Endothelial cell of umbilical vein (primary cell): Measurements from ENCODE around the gene SZT2. TPM values are rescaled to one million over a fixed set of nuclear protein-coding genes. Genes with fewer than 3 reads are reported as not detected.

Experiments used
- BruUV-seq: library from RNA; stranded (reverse); fragments of 400-500 nt; replicated peaks from 2 replicates; lab custom pipeline; 2021; lab: Mats Ljungman, UMichigan
- CTCF ChIA-PET: fragments of 300-600, 350-600 bp; sonication (Branson Sonifier 250); formaldehyde crosslinking; loops from one replicate; lab custom pipeline; 2021; ENCODE audit warnings: antibody characterized with exemption, inconsistent platforms; lab: Charles Lee
- POLR2A ChIA-PET: fragments of 300-600, 350-600 bp; sonication (Branson Sonifier 250); formaldehyde crosslinking; loops from one replicate; lab custom pipeline; 2021; ENCODE audit warnings: antibody characterized with exemption, inconsistent platforms; lab: Charles Lee
- DNase-seq: peaks from one replicate; pipeline ENCODE4 v3.0.0-alpha.2; 2011; ENCODE audit warnings: low read depth, low spot score
- FAIRE-seq: peaks from 2 replicates; lab custom pipeline; 2011; peaks lifted over from hg19 to GRCh38; lab: Jason Lieb, UNC
- H2AFZ ChIP-seq: 2 replicates; pipeline ENCODE4 v1.6.0; 2012; ENCODE audit warnings: low read depth, low read length, control low read depth, inconsistent platforms
- H3K27ac ChIP-seq: 2 replicates; pipeline ENCODE4 v1.5.1; 2011; ENCODE audit warnings: low read depth, mild to moderate bottlenecking, control low read depth, low read length, moderate library complexity; ENCODE audit not compliant: insufficient read depth
- H3K27me3 ChIP-seq, 2 experiments: 2 replicates each; pipeline versions ENCODE4 v1.6.0 to v1.6.1; 2011; ENCODE audit warnings: low read length in 2 of 2, mixed read lengths in 1 of 2; ENCODE audit not compliant: control insufficient read depth in 2 of 2, insufficient read depth in 2 of 2
- H3K36me3 ChIP-seq, 2 experiments: 2 replicates in 1 of 2; 3 replicates in 1 of 2; pipeline ENCODE4 v1.5.1; 2011; ENCODE audit warnings: low read length in 2 of 2, mild to moderate bottlenecking in 1 of 2, moderate library complexity in 1 of 2; ENCODE audit not compliant: control insufficient read depth in 2 of 2, insufficient read depth in 2 of 2; ENCODE audit errors: extremely low read depth in 1 of 2
- H3K4me1 ChIP-seq: 3 replicates; pipeline ENCODE4 v1.5.1; 2011; ENCODE audit warnings: mild to moderate bottlenecking, low read length; ENCODE audit not compliant: control insufficient read depth, insufficient read depth; ENCODE audit errors: extremely low read depth
- H3K4me2 ChIP-seq: 2 replicates; pipeline ENCODE4 v1.6.1; 2011; ENCODE audit warnings: low read length, control low read depth, mixed read lengths; ENCODE audit not compliant: insufficient read depth
- H3K4me3 ChIP-seq, 3 experiments: fragments of 200-600 bp in 1 of 3; sonication (generic), shearing (Covaris generic) in 1 of 3; replicated peaks in 1 of 3; 2 replicates each; pipeline ENCODE4 v1.5.1; 2011 to 2016; ENCODE audit warnings: control low read depth in 3 of 3, low read length in 3 of 3, mild to moderate bottlenecking in 2 of 3, inconsistent platforms in 1 of 3, low read depth in 1 of 3, moderate library complexity in 1 of 3; ENCODE audit not compliant: insufficient read depth in 1 of 3
- H3K79me2 ChIP-seq: 2 replicates; pipeline ENCODE4 v1.6.0; 2012; ENCODE audit warnings: low read length, inconsistent platforms; ENCODE audit not compliant: control insufficient read depth, insufficient read depth
- H3K9ac ChIP-seq: replicated peaks from 2 replicates; pipeline ENCODE3; 2011; ENCODE audit warnings: low read length, control low read depth; ENCODE audit not compliant: insufficient read depth; ENCODE audit errors: extremely low read depth
- H3K9me1 ChIP-seq: replicated peaks from 3 replicates; pipeline ENCODE4 v1.6.0; 2011; ENCODE audit warnings: mild to moderate bottlenecking, low read length; ENCODE audit not compliant: control insufficient read depth, insufficient read depth; ENCODE audit errors: extremely low read depth
- H3K9me3 ChIP-seq: replicated peaks from 2 replicates; pipeline ENCODE4 v1.5.1; 2012; ENCODE audit warnings: low read length, inconsistent platforms; ENCODE audit not compliant: control insufficient read depth, insufficient read depth
- H4K20me1 ChIP-seq: replicated peaks from 2 replicates; pipeline ENCODE3; 2011; ENCODE audit warnings: mild to moderate bottlenecking, low read length; ENCODE audit not compliant: control insufficient read depth, insufficient read depth; ENCODE audit errors: extremely low read depth
- CTCF ChIP-seq, 2 donors: IDR thresholded peaks; 1 replicate in 1 of 2; 2 replicates in 1 of 2; pipeline ENCODE4 v1.5.1; 2011; ENCODE audit warnings: low read length in 2 of 2, mild to moderate bottlenecking in 2 of 2, moderate library complexity in 2 of 2, control low read depth in 1 of 2, inconsistent platforms in 1 of 2, low read depth in 1 of 2; ENCODE audit not compliant: insufficient read depth in 1 of 2; ENCODE audit errors: extremely low read depth in 1 of 2
- EZH2 ChIP-seq: IDR thresholded peaks from 2 replicates; pipeline ENCODE4 v1.6.1; 2012; ENCODE audit warnings: borderline replicate concordance, low read depth, mild to moderate bottlenecking, moderate library complexity, low read length, inconsistent platforms; ENCODE audit not compliant: severe bottlenecking
- FOS ChIP-seq: IDR thresholded peaks from 2 replicates; pipeline ENCODE4 v1.6.1; 2011; ENCODE audit warnings: mild to moderate bottlenecking, low read length, moderate library complexity, borderline replicate concordance; ENCODE audit not compliant: insufficient read depth
- GATA2 ChIP-seq: IDR thresholded peaks from 2 replicates; pipeline ENCODE4 v1.7.0; 2011; ENCODE audit warnings: low read depth, mild to moderate bottlenecking, moderate library complexity, mixed read lengths, low read length; ENCODE audit not compliant: insufficient read length, insufficient read depth
- JUN ChIP-seq: IDR thresholded peaks from 2 replicates; pipeline ENCODE4 v1.6.1; 2011; ENCODE audit warnings: borderline replicate concordance, low read depth; ENCODE audit not compliant: insufficient read length, insufficient read depth
- MAX ChIP-seq: IDR thresholded peaks from 2 replicates; pipeline ENCODE4 v1.6.1; 2011; ENCODE audit not compliant: insufficient read depth, insufficient read length
- MYC ChIP-seq: IDR thresholded peaks from one replicate; pipeline ENCODE4 v1.6.1; 2011; ENCODE audit warnings: mild to moderate bottlenecking, low read depth, low read length
- POLR2A ChIP-seq: IDR thresholded peaks from 2 replicates; pipeline ENCODE4 v1.6.1; 2012; ENCODE audit warnings: low read depth, mild to moderate bottlenecking, control low read depth, low read length
- POLR2AphosphoS5 ChIP-seq: IDR thresholded peaks from 2 replicates; pipeline ENCODE4 v1.6.1; 2012; ENCODE audit warnings: low read depth, mild to moderate bottlenecking, control low read depth, low read length, moderate library complexity; ENCODE audit not compliant: insufficient read depth
- dilution Hi-C: fragments of 300-500 bp; cut with MboI; formaldehyde crosslinking; loops from one replicate; pipeline ENCODE4 v1.15.0; 2019; ENCODE audit warnings: low sequenced_read_pairs; ENCODE audit not compliant: extremely low pct_ligation_motif_present
- intact Hi-C: fragments of 100-400 bp; cut with micrococcal nuclease; formaldehyde crosslinking; loops from one replicate; pipeline ENCODE4 v1.10.0; 2022
- polyA plus RNA-seq, 4 experiments: library from polyadenylated mRNA; depleted of rRNA in 3 of 4; stranded (reverse) in 3 of 4; unstranded in 1 of 4; fragments of >200 nt; gene quantifications; 2 replicates each; pipeline versions ENCODE4 v1.2.1 to v1.2.3, GENCODE V29; 2011 to 2012; ENCODE audit warnings: missing spikeins in 1 of 4
- total RNA-seq: library from RNA; stranded (reverse); gene quantifications from 2 replicates; pipeline ENCODE4 v1.2.3, GENCODE V29; 2021

SZT2 gene
- total and polyA plus RNA-seq, 2 donors (not counting 3 experiments of a cell fraction or from before 2014, with no cell fraction given) = 11.4 to 49.9 TPM

DNA sequence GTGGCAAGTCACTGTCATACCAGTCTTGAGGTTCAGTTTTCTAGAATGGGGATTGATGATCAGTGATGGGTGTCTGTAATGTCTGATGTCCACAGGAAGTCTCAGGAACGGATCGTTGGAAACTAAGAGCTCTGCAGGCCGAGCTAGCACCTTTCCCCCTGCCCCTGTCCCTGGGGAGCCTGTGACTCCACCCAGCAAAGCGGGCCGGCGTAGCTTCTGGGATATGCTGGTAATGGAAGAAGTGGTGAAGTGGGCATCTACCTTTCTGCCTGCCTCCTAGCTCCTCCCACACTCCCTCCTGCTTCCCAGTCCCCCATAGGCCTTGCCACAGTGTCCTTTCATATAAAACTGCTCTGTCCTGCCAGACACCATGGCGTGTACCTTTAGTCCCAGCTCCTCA lies 50.7 kb downstream of the SZT2 start:
- Histone ChIP-seq H3K79me2 (no peaks in the 10 kb centered on the region), H3K4me1 (no peaks in the 10 kb centered on the region), H3K4me2 (no peak overlapping the region), H3K9me1 (no peaks in the 10 kb centered on the region), H3K9me3 (no peaks in the 10 kb centered on the region), H4K20me1 (no peaks in the 10 kb centered on the region), H3K9ac (no peak overlapping the region), H3K27ac (no peak overlapping the region), H3K36me3 (no peaks in the 10 kb centered on the region), H3K27me3 (no peaks in the 10 kb centered on the region), H2AFZ (no peak overlapping the region), H3K4me3 (no peak overlapping the region)
- BruUV-seq = no TSS peak
- DNase-seq = no peak
- ChIA-PET CTCF (no interaction called here), POLR2A (no interaction called here)
- dilution Hi-C loops = no loop called here
- peak; percentile 24 for FAIRE-seq
- intact Hi-C loops = loop anchor here (5.0 kb wide), 1 partner anchor 37 kb away; no protein-coding TSS in a partner anchor
- TF ChIP-seq POLR2A (peak; percentile 12), MAX (no peak)

- no peaks in the 10 kb centered on the region for H3K27me3 ChIP-seq
- no peaks in the 10 kb centered on the region for H3K4me1 ChIP-seq
- intact Hi-C loops (loop anchor here (5.0 kb wide), 1 partner anchor 36 kb away; no protein-coding TSS in a partner anchor), dilution Hi-C loops (no loop called here)
- H3K79me2 ChIP-seq = no peaks in the 10 kb centered on the region
- CTCF ChIA-PET = interaction anchor here (1.2 kb wide), 1 partner anchor 214 kb away, joined by 3 read pairs; no protein-coding TSS in a partner anchor
- no peaks in the 10 kb centered on the region for H3K9me3 ChIP-seq
- no peaks in the 10 kb centered on the region for H3K9me1 ChIP-seq
- BruUV-seq = no TSS peak
- H2AFZ ChIP-seq = no peak overlapping the region
- DNase-seq = no peak
- FAIRE-seq = no peak
- POLR2A ChIA-PET = interaction anchor here (0.6 kb wide), 1 partner anchor 34 kb away, joined by 3 read pairs; no protein-coding TSS in a partner anchor
- H3K4me3 ChIP-seq = no peak overlapping the region
- TF ChIP-seq EZH2 (no peak), POLR2AphosphoS5 (no peak), MYC (no peak), MAX (no peak), GATA2 (no peak), CTCF (IDR thresholded peaks at IDR 0.05; ENCODE audit: extremely low read depth in 1 of 2, insufficient read depth in 1 of 2, low read depth in 1 of 2, low read length in 2 of 2) (no peak), POLR2A (no peak), FOS (no peak), JUN (no peak)
- H3K36me3 ChIP-seq = peaks cover 0 to under 1% of the 10 kb centered on the region in 2 experiments
- H3K4me2 ChIP-seq = no peak overlapping the region
- H4K20me1 ChIP-seq = no peaks in the 10 kb centered on the region
- no peak overlapping the region for H3K27ac ChIP-seq
- H3K9ac ChIP-seq = no peak overlapping the region
These were observed 51.6 kb downstream of the SZT2 start for GRCh38 chr1:43441166-43441893.
